Measurements from ENCODE around the gene DVL2.
A peak's percentile ranks its signal among the peaks of the same experiment; 100 is the strongest.
"Not testable (repeated sequence)": the region's sequence is repeated elsewhere in the genome, so short reads cannot be mapped to it uniquely, and the experiment has no call there.

The DVL2 gene

DNA sequence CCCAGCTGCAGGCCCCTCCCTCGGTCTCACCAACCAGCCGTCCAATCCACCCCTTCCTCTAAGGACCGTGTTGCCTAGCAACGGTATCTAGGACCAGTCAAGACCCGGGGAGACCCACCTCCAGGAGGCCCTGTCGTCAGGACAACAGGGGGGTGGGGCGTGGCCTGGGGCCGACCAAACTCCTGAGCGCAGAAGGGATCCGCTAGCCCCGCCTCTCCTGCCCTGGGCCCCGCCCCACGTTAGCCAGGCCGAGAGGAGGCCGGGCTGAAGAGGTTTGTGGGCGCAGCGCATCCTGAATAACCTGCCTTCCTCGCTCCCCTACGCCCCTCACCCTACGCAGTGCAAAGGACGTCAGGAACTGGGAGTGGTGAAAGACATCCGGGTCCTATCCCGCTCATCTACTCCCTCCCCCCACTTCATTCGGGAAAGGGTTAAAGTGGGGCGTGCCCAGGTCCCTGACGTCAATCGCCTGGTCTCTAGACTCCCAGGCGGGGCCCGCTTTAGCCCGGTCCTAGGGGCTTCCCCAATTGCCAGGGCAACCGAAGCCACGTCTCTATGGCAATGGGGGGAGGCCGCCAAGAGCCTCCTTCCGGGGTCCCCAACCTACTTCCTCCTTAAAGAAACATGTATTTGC lies 29.4 kb downstream of the DVL2 start:
- FAIRE-seq (no peak), DNase-seq (ENCODE audit: insufficient read length, low spot score) (no peak)

DNA sequence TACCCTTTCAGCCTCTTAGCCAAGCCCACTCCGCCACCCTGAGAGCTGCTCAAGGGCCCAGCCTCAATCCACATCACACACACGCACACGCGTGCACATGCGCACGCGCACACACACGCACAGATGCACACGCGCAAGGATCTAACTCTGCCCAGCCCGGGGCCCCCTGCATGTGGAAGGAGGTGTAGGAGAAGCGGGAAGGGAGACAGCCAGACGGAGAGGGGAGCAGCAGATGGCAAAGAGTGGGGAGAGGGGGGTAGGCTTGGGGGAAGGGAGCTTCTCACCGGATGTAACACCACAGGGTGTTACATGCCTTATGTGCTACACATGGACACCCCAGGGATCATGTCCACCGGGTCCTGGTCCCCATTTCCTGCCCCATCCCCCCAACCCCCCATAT lies 30.0 kb downstream of the DVL2 start:
- DNase-seq (ENCODE audit: insufficient read length, low spot score) = no peak
- FAIRE-seq = no peak

DNA sequence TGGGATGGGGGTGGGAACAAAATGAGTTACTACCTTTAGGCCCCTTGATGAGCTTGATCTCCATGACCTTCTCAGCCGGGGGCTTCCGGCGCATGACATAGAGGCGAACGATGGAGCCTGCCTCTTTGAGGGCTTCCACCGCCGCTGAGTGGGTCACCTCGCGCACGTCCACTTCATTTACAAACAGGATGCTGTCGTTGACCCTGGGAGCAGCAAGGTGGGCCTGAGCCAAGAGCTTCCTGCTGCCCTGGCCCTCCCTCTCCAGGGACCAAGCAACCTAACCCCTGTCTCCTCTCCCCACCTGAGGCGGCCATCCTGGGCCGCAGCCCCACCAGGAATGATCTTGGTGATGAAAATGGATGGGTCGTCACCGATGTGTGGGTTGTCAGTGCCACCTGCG lies 30.9 kb downstream of the DVL2 start:
- FAIRE-seq (no peak), DNase-seq (ENCODE audit: insufficient read length, low spot score) (no peak)

DNA sequence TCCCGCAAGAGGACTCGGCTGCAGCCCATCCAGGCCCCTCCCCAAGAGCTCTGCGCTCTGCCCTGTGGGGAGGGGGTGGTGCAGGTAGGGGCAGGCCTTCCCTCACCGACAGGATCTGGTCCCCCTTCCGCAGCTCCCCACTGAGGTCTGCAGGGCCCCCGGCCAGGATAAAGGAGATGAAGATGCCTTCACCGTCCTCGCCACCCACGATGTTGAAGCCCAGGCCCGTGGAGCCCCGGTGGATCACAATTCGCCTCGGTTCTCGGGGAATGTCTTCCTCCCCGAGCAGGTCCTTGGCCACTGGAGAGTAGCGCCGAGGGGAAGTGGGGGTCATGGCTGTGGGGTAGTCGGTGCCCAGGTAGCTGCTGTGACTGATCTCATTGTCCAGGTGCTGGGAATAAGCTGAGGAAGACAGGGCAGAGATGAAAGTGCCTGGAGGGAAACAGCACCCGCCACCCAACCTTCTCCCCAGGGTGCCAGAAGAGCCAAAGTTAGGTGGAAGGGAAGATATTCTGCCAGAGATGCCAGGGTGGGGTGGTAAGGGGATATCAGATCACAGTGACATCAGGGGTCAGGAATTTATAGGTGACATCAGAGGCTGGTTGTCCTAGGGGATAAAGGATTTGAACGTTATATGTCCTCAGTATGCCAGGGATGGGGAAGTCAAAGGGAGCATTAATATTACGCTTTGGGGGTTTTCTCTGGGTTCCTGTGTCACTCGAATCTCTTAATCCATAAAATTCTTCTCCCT lies 37.5 kb downstream of the DVL2 start:
- FAIRE-seq = no peak

DNA sequence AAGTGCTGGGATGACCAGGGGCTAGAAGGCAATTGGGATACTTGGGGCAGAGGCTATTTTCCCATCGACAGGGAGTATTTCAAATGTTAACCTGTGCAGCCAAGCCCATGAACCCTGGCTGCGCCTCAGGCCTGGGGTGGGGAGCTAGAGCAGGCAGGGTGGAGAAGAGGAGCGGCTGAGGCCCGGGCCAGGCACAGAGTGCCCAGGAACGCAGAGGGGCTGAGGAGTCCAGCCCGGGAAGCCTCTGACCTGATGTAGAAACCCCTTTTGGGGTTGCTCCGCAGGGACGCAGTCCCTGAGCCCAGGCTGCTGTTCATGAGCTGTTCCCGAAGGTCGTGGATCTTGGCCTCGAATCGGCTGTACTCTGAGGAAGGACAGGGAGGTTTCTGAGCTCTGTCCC lies 38.3 kb downstream of the DVL2 start:
- no peak for DNase-seq (ENCODE audit: insufficient read length, low spot score)
- no peak for FAIRE-seq

More for the DNA sequence above, 37.5 kb downstream of the DVL2 start:
- DNase-seq (ENCODE audit: insufficient read length, low spot score) = no peak

DNA sequence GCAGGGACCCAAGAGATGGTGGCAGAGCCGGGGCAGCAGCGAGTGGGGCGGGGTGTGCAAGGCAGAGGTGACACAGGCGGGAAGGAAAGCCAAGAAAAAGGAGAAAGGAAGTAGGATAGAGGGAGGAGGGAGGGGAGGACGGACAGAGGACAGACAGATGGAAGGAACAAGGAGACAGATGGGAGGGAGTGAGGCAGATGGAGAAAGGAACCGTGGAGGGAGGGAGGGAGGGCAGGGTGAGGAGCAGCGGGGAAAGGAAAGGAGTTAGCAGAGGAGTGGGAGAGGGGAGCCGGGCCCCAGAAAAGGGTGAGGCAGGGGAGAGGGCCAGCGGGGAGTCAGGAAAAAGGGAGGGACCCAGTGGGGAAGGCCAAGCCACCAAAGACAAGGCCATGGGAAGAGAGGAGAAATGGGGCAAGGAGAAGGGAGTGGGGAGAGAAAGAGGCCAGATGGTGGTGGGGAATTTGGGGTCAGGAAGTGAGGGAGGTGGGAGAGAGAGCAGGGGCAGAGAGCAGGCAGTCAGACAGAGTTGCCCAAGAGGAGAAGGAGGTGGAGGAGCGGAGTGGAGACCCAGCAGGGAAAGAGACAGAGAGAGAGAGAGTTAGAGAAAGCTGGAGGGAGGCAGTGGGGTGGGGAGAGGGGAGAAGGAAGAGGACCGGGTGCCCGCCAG lies 41.9 kb downstream of the DVL2 start:
- DNase-seq (ENCODE audit: insufficient read length, low spot score) = no peak
- no peak for FAIRE-seq

DNA sequence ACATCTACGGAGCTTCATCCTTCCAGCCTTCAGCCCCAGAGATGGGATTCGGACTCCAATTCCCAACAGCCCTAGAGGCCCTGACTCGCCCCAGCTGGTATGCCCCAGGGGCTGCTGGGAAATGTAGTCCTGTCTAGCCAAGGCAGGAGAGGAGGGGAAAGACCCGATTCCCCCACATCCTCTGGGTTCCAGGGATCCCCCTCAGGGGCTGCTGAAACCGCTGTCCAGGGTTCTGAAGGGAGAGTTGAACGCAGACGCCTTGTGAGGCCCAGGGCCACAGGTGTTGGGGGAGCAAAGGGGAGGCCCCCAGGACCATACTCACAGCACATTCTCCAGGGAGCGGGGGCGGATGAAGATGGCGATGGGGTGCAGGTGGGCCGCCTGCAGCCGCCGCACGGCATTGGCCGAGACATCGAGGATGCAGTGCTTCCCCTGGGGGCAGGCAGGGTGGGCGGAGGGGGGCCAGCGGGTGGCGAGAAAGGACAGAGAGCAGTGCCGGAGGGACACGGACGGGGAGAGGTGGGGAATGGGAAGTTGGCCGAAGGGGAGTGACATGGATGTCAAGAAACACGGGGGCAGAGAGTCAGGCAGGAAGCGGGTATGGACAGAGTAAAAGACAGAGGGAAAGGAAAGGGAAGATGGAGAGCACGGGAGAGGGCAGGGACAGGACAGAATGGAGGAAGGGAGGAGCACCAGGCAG lies 42.6 kb downstream of the DVL2 start:
- FAIRE-seq (no peak), DNase-seq (ENCODE audit: insufficient read length, low spot score) (peak; percentile 81)

DNA sequence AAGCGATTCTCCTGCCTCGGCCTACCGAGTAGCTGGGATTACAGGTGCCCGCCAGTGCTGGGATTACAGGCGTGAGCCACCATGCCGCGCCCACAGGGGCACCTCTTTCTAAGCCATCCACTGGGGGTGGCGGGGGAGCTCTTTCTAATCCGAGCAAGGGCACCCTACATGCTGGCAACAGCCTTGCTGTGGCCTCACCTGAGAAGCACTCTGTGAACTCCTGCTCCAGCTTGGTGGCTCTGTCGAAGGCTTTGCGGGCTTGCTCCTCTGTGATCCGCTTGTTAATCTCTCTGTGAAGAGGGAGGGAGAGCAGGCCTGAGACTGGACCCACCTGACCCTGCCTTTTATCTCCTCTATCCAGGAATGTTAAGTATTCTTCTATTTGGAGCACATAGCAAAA lies 43.2 kb downstream of the DVL2 start:
- no peak for FAIRE-seq

DNA sequence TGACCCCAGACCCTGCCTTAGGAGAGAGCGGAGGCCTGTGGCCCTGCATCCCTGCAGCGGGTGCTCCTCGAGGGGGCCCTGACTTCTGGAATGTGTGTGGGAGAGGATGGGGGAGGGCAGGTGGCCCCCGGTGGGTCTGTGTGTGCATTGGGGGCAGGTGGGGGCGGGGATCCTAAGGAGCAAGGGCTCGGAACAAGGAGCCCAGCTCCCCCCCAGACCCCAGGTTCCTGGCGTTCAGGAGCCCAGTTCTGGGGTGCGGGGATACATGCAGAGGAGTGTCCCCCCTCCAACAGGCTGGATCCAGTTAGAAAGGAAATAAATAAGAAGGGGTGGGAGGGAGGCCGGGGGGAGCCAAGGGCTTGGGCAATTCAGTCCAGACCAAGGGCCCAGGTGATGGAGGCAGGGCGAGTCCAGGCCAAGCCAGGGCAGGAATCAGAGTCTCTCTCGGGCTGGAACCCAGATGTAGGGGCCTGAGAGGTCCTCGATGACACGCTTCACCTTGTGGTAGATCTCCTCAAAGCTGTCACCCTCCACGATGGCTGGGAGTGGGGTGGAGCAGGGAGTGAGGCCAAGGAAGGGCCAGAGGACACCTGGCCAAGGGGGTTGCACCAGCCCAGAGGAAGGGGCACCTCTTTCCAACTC lies 43.9 kb downstream of the DVL2 start:
- FAIRE-seq (no peak), DNase-seq (ENCODE audit: insufficient read length, low spot score) (no peak)

More for the DNA sequence above, 43.2 kb downstream of the DVL2 start:
- DNase-seq (ENCODE audit: insufficient read length, low spot score) = no peak

DNA sequence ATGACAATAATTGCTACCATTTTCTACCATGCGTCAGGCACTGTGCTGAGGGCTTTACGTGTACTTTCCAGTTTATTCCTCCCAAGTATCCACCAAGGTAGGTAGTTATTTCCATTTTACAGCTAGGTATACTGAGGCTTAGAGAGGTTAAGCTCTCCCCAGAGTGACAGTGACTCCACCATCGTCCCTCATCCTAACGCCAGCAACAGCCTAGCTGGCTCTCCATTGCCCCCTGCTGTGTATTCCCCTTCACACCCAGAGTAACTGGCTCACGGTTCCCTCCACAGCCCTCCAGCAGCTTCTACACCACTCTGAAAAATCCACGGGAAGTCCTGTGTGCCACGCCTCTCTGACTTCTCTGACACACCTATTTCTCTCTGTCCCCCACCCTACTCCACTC lies 48.1 kb downstream of the DVL2 start:
- FAIRE-seq (no peak), DNase-seq (ENCODE audit: insufficient read length, low spot score) (no peak)

DNA sequence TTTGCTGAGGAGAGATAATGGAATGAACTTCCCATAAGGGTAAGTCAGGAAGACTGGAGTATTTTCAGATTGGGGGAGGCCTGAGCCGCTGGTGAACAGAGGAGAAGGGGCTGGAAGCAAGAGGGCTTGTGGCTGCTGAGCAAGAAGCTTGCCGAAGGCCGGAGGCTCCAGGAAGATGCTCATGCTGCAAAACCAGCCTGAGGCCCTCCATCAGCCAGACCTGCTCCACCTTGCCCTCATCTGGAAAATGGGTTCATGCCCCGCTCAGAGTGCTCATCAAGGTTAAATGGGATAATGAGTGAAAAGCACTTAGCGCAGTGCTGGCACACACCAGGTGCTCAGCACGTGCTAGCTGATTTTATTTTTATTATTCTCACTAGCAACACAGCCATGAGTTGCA lies 49.7 kb downstream of the DVL2 start:
- no peak for DNase-seq (ENCODE audit: insufficient read length, low spot score)
- no peak for FAIRE-seq

DNA sequence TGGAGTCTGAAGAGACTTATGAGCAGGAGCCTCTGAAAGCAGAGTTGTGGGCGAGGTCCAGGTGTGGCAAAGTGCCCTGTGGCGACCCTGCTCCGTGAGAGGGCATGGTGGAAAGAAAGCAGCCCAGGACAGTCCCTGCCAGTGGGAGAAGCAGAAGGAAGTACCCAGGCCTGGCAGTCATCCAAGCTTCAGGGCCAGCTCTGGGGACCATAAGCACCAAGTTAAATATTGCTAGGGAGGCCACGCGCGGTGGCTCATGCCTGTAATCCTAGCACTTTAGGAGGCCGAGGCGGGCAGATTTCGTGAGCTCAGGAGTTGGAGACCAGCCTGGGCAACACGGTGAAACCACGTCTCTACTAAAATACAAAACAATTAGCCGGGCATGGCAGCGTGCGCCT lies 50.2 kb downstream of the DVL2 start:
- FAIRE-seq (no peak), DNase-seq (ENCODE audit: insufficient read length, low spot score) (no peak)

DNA sequence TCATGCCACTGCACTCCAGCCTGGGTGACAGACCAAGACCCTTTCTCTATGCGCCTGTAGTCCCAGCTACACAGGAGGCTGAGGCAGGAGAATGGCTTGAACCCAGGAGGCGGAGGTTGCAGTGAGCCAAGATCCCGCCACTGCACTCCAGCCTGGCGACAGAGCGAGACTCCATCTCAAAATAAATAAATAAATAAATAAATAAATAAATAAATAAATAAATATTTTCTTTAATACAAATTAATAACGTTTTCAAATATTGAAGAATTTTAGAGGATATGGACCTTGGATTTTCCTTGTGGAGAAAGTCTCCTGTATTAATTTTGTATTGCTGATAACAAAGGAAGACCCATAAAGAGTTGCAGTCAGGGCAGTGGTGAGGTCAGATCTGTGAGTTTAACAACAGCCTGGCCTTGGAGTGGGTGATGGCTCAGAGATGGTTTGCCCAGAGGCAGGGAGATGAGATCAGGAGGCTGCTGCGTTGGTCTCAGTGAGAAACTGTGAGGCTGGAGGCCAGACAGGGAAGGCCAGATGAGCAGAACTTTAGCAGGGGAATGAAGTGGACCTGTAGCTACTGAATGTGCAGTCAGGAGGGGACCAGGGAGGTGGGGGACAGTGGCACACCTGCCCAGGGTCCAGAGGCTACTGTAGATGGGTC lies 50.8 kb downstream of the DVL2 start:
- DNase-seq (ENCODE audit: insufficient read length, low spot score) (no peak), FAIRE-seq (no peak)

DNA sequence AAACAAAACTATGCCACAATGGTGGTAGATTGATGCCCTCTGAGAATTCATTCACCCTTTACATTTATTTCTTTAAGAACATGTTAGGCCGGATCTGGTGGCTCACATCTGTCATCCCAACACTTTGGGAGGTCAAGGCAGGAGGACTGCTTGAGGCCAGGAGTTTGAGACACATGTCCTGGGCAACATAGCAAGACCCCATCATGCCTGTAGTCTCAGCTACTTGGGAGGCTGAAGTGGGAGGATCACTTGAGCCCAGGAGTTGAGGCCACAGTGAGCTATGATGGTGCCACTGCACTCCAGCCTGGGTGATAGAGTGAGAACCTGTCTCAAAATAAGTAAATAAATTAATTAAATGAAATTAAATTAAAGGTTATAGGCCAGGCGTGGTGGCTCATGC lies 52.2 kb downstream of the DVL2 start:
- FAIRE-seq; DNase-seq (ENCODE audit: insufficient read length, low spot score): not testable (repeated sequence)

DNA sequence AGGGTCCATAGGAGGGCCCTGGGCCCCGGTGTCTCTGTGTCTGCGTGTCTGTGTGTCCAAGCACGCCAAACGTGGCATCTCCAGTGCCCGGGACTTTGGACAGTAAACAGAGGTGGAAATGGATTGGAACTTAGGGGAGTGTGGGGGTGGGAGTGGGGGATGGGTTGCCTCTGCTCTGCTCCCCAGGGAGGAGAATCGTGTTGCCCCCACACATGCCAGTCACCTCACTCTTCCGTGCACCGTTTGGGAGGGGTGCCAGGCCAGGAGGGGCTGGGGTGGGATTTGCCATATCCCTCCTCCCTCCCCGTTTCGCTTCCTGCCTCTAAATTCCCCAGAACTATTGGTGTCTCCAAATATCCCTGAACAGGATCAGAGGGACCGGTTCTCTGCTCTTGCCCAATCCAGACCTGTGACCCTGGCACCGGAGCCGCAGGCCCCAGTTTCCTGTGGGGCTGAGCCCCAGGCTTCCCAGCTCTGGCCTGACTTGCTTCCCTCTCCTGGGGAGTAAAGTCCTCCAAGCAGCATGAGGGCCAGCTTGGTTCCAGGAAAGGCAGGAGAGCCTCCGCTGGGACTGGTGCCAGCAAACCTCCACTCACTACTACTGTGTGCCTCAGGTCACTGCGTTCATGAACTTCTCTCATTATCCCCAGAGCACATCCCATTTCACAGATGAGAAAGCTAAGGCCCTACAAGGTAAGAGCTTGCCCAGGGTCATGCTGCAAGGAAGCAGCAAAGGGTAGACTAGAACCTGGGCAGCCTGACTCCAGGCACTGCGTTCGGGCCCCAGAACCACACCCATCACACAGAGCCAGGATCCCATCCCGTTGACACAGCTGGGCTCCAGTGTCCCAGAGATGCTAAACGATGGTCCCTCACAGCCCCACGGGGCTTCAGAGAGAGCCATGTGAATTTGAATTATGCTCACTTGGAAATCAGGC lies 54.7 kb downstream of the DVL2 start, which contains the start of gene ASGR1:
Gene ASGR1 (minus strand): TSS at position 54 of the 938 bp plus-strand sequence. CDS start 807 bp downstream, outside the sequence.
- FAIRE-seq (no peak), DNase-seq (ENCODE audit: insufficient read length, low spot score) (no peak)

DNA sequence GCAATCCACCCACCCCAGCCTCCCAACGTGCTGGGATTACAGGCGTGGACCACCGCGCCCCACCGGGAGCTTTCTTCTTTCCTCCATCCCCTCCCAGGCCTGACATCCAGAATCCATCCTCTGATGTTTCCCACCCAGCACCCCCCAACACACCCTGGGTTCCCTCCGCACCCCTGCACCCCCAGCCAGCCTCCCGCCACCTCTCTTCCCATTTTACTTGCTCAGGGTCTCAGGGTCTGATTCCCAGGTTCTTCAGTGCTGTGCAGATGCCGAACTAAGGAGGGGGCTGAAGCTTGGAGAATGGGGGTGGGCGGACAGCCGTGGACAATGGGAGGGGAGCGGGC lies 55.4 kb downstream of the DVL2 start:
- no peak for DNase-seq (ENCODE audit: insufficient read length, low spot score)
- no peak for FAIRE-seq

DNA sequence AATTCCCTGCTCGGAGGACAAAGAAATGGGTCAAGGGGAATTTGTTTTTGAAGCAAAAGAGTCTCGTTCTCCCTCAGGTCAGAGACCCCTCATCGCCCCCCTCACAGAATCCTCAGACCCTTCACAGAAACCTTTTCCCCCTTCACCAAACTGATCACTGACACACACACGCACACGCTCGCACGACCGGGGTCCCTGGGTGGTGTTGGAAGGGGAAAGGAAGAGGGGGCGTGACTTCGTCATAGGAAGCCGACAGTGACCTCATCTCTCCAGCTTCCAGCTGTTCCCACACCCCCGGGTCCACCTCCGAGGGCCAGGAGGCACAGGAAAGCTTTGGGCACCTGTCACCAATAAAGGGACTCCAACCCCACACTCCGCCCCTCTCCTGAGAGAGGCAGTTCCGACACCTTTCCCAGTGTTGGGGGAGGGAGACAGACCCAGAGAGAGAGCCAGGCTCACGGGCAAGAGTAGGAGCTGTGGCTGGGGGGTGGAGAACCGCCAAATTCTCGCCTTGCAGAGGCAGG lies 56.3 kb downstream of the DVL2 start:
- peak; percentile 67 for DNase-seq (ENCODE audit: insufficient read length, low spot score)

DNA sequence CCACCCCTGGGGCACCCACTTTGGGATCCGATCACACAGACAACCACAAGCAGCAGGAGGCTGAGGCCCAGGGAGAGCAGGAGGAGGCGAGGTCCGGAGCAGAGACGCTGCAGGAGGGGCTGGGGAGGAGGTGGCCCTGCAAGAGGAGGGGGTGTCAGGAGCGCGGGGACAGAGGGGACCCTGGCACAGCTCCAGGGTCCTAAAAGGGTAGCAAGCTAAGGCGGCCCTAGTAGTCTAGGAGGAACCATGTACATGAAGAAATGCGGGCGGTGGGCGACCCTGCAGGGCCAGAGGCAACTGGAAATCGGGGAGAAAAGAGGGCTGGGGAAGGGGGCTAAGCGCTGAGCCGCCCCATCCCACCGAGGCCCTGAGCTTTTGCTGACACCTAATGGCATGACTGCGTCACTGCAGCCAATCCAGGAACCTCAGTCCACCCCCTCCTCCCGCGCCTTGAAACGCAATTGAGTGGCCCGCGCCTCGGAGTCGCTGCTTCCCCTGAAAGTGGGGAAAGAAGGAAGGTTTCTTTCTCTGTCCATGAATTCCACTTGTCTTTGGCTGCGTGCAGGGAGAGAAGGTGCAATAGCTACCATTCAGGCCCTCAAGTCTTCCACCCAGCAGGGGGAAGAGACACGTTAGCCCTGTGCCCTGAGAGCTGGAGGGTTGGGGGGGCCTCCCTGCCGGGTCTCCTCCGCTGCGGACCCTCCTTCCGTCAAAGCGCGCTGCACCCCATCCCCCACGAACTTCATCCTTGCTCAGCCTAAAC lies 56.9 kb downstream of the DVL2 start:
- FAIRE-seq (peak; percentile 9), DNase-seq (ENCODE audit: insufficient read length, low spot score) (peak; percentile 90)

More for the DNA sequence above, 56.3 kb downstream of the DVL2 start:
- peak; percentile 16 for FAIRE-seq
